Measurements from ENCODE around the gene AMBRA1. TPM values are rescaled to one million over a fixed set of nuclear protein-coding genes. Genes with fewer than 3 reads are reported as not detected.

AMBRA1 gene
- total RNA-seq, 2 donors from 2014 or later: 47.3 to 52.2 TPM

- ATAC-seq (peak; percentile 94), DNase-seq (peak in 2 of 3 donors; percentile 41 to 46)
- H3K9me3 ChIP-seq (ENCODE audit: control insufficient read depth, low read length, poor library complexity, severe bottlenecking): no peaks in the 10 kb centered on the region
- Mint-ChIP-seq H3K4me3 (peak overlapping the region; percentile 90), H3K36me3 (ENCODE audit: low read depth) (no peaks in the 10 kb centered on the region), H3K27ac (peak overlapping the region; percentile 96), H3K27me3 (no peaks in the 10 kb centered on the region), H3K4me1 (peaks cover 31% of the 10 kb centered on the region)
These were observed 232.3 kb downstream of the AMBRA1 start for GRCh38 chr11:46361283-46362155.

DNA sequence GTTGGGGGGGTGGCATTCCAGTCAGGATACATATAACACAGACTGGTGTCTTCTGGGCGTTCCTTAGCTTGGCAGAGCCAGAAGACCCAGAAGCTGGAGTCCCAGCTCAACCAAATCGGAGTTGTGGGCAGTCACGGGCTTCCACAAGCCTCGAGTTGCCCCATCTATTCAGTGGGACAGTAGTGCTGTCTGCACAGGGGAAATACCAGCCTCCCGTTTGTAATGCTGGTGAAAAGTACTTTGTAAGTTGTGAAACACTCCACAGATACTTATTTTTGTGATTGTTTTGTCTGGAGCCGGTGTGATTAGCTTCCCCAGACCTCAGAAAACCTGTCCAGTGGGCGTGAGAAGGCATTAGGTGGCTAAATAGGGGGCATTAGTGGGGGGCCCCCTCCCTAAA is 232.9 kb downstream of the AMBRA1 start:
- Mint-ChIP-seq H3K4me1 (peaks cover 38% of the 10 kb centered on the region), H3K27me3 (no peaks in the 10 kb centered on the region), H3K36me3 (ENCODE audit: low read depth) (no peaks in the 10 kb centered on the region), H3K4me3 (peak overlapping the region; percentile 90), H3K27ac (peak overlapping the region; percentile 96)
- peak; percentile 60 for ATAC-seq
- H3K9me3 ChIP-seq (ENCODE audit: control insufficient read depth, low read length, poor library complexity, severe bottlenecking): no peaks in the 10 kb centered on the region
- DNase-seq: no peak

DNA sequence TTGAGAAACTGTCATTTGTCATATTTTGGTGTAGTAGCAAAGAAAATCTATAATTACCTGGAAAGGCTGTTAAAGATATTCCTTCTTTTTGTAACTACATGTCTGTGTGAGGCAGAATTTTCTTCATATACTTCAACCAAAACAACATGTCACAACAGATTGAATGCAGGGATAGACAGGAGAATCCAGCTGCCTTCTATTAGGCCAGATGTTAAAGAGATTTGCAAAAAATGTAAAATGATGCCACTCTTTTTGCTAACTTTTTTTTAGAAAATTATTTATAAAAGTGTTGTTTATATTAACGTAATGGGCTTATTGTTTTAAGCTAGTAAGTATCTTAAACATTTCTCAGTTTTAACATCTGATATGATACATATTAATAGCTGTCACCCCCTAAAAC is 233.9 kb downstream of the AMBRA1 start:
- DNase-seq (no peak), ATAC-seq (no peak)
- peak overlapping the region; percentile 96 for H3K27ac Mint-ChIP-seq
- H3K36me3 Mint-ChIP-seq (ENCODE audit: low read depth): no peaks in the 10 kb centered on the region
- H3K4me1 Mint-ChIP-seq: peaks cover 42% of the 10 kb centered on the region
- H3K9me3 ChIP-seq (ENCODE audit: control insufficient read depth, low read length, poor library complexity, severe bottlenecking): no peaks in the 10 kb centered on the region
- no peaks in the 10 kb centered on the region for H3K27me3 Mint-ChIP-seq
- H3K4me3 Mint-ChIP-seq: no peak overlapping the region

DNA sequence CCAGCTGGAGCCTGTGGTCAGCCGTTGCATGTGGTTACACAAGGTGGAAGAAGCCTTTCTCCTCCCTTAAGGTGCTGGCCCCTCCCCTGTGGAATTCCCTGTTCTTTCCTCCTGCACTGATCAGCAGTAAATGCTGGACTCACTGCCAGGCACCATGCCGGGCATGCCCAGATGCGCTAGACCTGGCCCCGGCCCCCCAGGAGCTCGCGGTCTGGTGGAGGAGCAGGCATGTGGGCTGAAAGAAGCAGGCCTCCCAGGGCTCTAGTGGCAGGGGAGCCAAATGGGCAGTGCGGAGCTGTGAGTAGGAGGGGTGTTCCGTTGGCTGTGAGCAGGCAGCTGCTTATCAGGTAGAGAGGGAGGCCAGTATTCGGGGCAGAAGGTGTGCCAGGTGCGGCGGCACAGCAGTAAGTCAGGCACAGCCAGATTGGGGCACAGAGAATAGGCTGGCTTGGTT is 236.3 kb downstream of the AMBRA1 start:
- peaks cover 55% of the 10 kb centered on the region for H3K4me1 Mint-ChIP-seq
- no peak for DNase-seq
- H3K9me3 ChIP-seq (ENCODE audit: control insufficient read depth, low read length, poor library complexity, severe bottlenecking): no peaks in the 10 kb centered on the region
- no peaks in the 10 kb centered on the region for H3K27me3 Mint-ChIP-seq
- ATAC-seq: no peak
- H3K4me3 Mint-ChIP-seq: no peak overlapping the region
- peak overlapping the region; percentile 85 for H3K27ac Mint-ChIP-seq
- no peaks in the 10 kb centered on the region for H3K36me3 Mint-ChIP-seq (ENCODE audit: low read depth)

- H3K36me3 Mint-ChIP-seq (ENCODE audit: low read depth): no peaks in the 10 kb centered on the region
- no peaks in the 10 kb centered on the region for H3K27me3 Mint-ChIP-seq
- peaks cover 59% of the 10 kb centered on the region for H3K4me1 Mint-ChIP-seq
- ATAC-seq (no peak), DNase-seq (no peak)
- peak overlapping the region; percentile 39 for H3K4me3 Mint-ChIP-seq
- H3K9me3 ChIP-seq (ENCODE audit: control insufficient read depth, low read length, poor library complexity, severe bottlenecking): no peaks in the 10 kb centered on the region
- H3K27ac Mint-ChIP-seq: peak overlapping the region; percentile 85
These were observed 236.8 kb downstream of the AMBRA1 start for GRCh38 chr11:46356924-46357482.

- no peaks in the 10 kb centered on the region for H3K9me3 ChIP-seq (ENCODE audit: control insufficient read depth, low read length, poor library complexity, severe bottlenecking)
- H3K36me3 Mint-ChIP-seq (ENCODE audit: low read depth): no peaks in the 10 kb centered on the region
- DNase-seq (no peak), ATAC-seq (no peak)
- no peaks in the 10 kb centered on the region for H3K27me3 Mint-ChIP-seq
- peaks cover 74% of the 10 kb centered on the region for H3K4me1 Mint-ChIP-seq
- peak overlapping the region; percentile 95 for H3K27ac Mint-ChIP-seq
- peak overlapping the region; percentile 90 for H3K4me3 Mint-ChIP-seq
These were observed 240.1 kb downstream of the AMBRA1 start for GRCh38 chr11:46353698-46354097.

DNA sequence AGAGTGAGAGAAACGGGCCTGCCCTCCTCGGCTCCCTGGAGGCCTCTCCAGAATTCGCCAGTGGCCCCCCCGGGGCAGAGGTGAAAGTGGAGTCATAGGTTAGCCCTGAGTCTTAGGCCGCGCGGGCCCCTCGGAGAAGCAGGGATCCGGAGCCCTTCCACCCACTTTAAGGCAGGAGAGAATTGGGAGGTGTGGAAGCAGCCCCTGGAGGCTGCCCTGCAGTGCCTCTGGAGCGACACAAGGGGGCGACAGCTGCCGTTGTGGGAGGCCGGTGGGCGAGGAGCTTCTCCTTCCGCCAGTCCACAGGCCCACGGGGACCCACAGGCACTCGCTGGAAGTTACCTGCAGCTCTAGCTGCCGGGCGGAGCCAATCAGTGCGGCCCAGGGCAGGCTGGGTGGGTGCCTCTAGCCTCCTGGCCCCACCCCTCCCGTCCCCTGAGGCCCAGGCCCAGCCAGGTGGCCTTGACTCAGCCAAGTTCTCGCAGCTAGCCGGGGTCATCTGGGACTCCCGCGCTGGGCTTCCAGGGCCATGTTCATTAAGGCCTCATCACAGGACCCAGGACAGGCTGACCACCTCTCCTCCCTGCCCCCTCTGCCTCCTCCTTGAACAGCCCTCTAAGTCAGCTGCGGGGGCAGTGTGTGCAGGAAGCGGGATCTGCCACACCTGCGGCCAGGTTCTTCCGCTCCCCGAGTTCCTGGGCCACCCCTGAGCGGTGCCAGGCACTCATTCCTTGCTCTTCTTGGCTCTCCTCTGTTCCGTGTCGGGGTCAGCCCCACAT is 241.6 kb downstream of the AMBRA1 start:
- peaks cover 74% of the 10 kb centered on the region for H3K4me1 Mint-ChIP-seq
- peak overlapping the region; percentile 95 for H3K27ac Mint-ChIP-seq
- H3K27me3 Mint-ChIP-seq: no peaks in the 10 kb centered on the region
- H3K4me3 Mint-ChIP-seq: peak overlapping the region; percentile 90
- H3K9me3 ChIP-seq (ENCODE audit: control insufficient read depth, low read length, poor library complexity, severe bottlenecking): no peaks in the 10 kb centered on the region
- peak; percentile 70 to 80 (median 77) for DNase-seq
- peak; percentile 74 for ATAC-seq
- H3K36me3 Mint-ChIP-seq (ENCODE audit: low read depth): no peaks in the 10 kb centered on the region

DNA sequence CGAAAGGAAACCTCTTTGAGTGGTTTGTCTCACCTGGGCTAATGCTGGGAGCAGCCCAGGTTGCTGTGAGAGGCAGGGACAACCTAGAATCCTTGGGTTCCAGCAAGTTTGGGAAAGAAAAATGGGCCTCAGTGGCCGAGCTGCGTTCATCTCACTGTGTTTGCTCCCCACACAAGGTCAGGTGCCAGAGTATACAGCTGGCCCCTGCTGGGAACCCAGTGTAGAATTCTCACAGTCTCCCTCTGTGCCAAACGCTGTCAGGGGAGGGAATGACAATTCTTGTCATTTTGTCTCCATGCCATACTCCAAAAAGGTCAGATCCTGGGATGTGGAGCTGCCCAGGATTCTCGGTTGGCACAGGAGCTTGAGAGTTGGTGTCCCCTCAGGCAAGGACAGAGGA is 242.2 kb downstream of the AMBRA1 start:
- peak overlapping the region; percentile 90 for H3K4me3 Mint-ChIP-seq
- DNase-seq: no peak
- ATAC-seq: no peak
- H3K27me3 Mint-ChIP-seq: no peaks in the 10 kb centered on the region
- H3K9me3 ChIP-seq (ENCODE audit: control insufficient read depth, low read length, poor library complexity, severe bottlenecking): no peaks in the 10 kb centered on the region
- peaks cover 3% of the 10 kb centered on the region for H3K36me3 Mint-ChIP-seq (ENCODE audit: low read depth)
- H3K4me1 Mint-ChIP-seq: peaks cover 74% of the 10 kb centered on the region
- peak overlapping the region; percentile 95 for H3K27ac Mint-ChIP-seq

GRCh38 chr11:46351148-46351547 is 242.7 kb downstream of the AMBRA1 start:
- H3K4me3 Mint-ChIP-seq: peak overlapping the region; percentile 90
- peaks cover 74% of the 10 kb centered on the region for H3K4me1 Mint-ChIP-seq
- peak overlapping the region; percentile 95 for H3K27ac Mint-ChIP-seq
- H3K27me3 Mint-ChIP-seq: no peaks in the 10 kb centered on the region
- H3K36me3 Mint-ChIP-seq (ENCODE audit: low read depth): peaks cover 6% of the 10 kb centered on the region
- no peak for ATAC-seq
- no peak for DNase-seq
- H3K9me3 ChIP-seq (ENCODE audit: control insufficient read depth, low read length, poor library complexity, severe bottlenecking): no peaks in the 10 kb centered on the region

- Mint-ChIP-seq H3K27me3 (no peaks in the 10 kb centered on the region), H3K27ac (peak overlapping the region; percentile 95), H3K36me3 (ENCODE audit: low read depth) (peaks cover 6% of the 10 kb centered on the region), H3K4me1 (peaks cover 74% of the 10 kb centered on the region), H3K4me3 (peak overlapping the region; percentile 90)
- no peak for DNase-seq
- no peak for ATAC-seq
- H3K9me3 ChIP-seq (ENCODE audit: control insufficient read depth, low read length, poor library complexity, severe bottlenecking): no peaks in the 10 kb centered on the region
These were observed 243.1 kb downstream of the AMBRA1 start for GRCh38 chr11:46350695-46351094.

DNA sequence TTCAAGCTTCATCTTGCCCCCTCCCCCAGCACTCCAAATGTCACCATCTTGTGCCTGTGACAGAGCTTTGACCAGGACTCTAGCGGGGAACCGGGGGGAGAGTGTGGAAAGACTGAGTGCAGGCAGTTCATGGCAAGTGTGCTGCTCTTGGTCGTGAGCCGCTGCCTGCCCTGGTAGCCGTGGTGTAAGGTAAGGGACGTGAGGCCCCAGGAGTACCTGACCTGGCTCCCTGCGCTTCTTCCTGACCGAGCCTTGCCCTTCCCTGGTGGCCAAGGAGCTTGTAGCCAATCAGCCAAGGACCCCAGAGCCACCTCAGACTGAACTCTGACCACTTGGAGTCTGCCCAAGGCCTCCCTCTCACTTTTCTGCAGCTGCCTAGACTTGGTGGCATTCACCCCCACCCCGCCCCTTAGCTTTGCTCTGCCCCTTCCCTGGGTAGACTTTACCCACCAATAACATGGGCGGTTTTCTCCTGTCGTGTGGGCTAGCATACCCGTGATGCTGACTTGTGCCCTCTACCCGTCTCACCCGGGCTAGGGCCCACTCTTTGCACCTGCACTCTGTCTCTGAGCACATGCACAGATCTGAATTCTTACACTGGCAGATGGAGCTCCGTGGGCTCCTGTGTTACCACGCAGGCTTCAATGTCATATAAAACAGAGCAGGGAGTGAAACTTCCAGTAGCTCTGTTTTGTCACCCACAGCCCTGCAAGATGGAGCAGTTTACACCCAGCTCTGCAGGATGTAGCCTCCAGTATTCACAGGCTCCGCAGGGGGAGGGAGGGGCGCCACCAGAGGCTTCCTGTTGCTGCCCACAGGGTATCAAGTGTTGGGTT is 245.0 kb downstream of the AMBRA1 start:
- Mint-ChIP-seq H3K27me3 (no peaks in the 10 kb centered on the region), H3K27ac (peak overlapping the region; percentile 92), H3K4me3 (peak overlapping the region; percentile 97), H3K4me1 (peaks cover 74% of the 10 kb centered on the region), H3K36me3 (ENCODE audit: low read depth) (peaks cover 6% of the 10 kb centered on the region)
- no peaks in the 10 kb centered on the region for H3K9me3 ChIP-seq (ENCODE audit: control insufficient read depth, low read length, poor library complexity, severe bottlenecking)
- ATAC-seq (peak; percentile 28), DNase-seq (no peak)

DNA sequence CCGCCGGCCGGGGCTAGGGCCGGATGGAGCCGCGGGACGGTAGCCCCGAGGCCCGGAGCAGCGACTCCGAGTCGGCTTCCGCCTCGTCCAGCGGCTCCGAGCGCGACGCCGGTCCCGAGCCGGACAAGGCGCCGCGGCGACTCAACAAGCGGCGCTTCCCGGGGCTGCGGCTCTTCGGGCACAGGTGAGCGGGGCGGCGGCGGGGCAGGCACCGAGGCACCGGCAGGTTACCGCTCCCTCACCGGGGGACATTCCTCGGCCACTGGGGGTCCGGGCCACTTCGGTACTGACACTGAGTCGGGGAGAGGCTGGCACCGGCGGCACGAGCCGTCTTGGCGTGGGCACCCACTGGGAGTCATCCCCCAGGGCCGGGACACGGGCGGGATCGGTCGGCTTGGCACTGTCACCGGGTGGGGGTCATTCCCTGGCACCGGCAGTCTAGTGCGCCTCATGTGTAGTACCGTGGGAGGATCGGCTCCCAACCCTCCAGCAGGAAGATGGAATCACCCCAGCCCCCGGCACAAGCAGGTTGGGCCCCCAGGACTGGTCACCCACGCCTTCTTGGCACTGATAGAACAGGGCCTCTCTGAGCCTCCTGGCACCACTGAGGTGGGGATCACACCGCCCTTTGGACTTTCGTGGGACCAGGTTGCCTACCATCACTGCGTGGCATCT is 246.0 kb downstream of the AMBRA1 start:
- H3K4me3 Mint-ChIP-seq: peak overlapping the region; percentile 97
- ATAC-seq: no peak

More for the DNA sequence above, 246.0 kb downstream of the AMBRA1 start:
- peak overlapping the region; percentile 92 for H3K27ac Mint-ChIP-seq
- peaks cover 72% of the 10 kb centered on the region for H3K4me1 Mint-ChIP-seq
- peaks cover 6% of the 10 kb centered on the region for H3K36me3 Mint-ChIP-seq (ENCODE audit: low read depth)
- no peaks in the 10 kb centered on the region for H3K27me3 Mint-ChIP-seq
- H3K9me3 ChIP-seq (ENCODE audit: control insufficient read depth, low read length, poor library complexity, severe bottlenecking): no peaks in the 10 kb centered on the region
- no peak for DNase-seq
